NCI-H2107 (cell line): ENCODE results near the gene NBPF3.
"Not testable (repeated sequence)": the region's sequence is repeated elsewhere in the genome, so short reads cannot be mapped to it uniquely, and the experiment has no call there.

ENCODE experiments used
- DNase-seq: peaks from one replicate; lab custom pipeline; 2025; lab: John Stamatoyannopoulos, UW

Gene NBPF3

DNA sequence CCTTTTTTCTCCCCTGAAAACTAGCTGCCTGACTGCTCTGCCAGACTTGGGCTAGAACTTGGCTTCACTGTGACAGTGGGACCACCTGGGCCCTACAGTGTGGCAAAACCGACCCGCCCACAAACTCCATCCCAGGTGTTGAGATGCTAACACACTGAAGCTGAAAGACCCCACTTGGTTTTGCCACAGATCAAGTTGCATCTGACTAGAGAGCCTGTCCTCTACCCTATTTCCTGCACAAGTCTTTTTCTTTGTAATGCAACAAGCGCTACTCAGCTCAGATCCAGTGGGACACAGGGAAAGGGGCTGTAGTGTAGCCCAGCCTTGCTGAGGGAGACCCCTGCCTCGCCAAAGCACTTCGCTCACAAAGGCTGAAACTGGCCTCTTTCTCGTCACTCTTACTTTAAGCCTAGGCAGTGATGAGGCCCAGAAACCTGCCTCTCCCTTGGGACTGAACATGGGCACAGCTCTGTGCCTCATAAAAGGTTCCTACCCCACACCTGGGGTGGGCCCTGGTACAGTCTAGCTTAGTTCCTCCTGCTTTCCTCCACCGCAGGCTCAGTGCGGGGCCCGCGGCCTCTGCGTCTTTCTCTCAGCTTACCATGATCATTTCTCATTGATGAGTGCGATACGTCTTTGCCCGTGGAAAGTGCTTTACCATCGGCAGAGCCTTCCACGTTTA lies 79.0 kb downstream of the NBPF3 start:
- no peak for DNase-seq

DNA sequence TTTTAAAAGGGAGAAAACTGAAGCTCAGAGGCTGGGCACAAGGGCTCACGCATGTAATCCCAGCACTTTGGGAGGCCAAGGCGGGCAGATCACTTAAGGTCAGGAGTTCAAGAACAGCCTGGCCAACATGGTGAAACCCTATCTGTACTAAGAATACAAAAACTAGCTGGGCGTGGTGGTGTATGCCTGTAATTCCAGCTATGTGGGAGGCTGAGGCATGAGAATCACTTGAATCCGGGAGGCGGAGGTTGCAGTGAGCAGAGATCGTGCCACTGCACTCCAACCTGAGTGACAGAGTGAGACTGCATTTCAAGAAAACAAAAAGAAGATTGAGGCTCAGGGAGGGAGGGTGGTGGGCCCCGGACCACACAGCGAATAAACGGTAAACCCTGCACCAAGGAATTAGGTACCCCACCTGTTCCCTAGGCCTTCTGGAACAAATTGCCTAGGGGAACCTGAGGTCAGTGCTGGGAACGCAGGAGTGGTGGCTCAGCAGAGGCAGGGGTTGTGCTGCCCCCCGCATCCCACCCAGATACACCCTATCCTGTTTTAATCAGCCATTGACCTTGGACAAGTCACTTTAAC lies 79.6 kb downstream of the NBPF3 start:
- not testable (repeated sequence) for DNase-seq

DNA sequence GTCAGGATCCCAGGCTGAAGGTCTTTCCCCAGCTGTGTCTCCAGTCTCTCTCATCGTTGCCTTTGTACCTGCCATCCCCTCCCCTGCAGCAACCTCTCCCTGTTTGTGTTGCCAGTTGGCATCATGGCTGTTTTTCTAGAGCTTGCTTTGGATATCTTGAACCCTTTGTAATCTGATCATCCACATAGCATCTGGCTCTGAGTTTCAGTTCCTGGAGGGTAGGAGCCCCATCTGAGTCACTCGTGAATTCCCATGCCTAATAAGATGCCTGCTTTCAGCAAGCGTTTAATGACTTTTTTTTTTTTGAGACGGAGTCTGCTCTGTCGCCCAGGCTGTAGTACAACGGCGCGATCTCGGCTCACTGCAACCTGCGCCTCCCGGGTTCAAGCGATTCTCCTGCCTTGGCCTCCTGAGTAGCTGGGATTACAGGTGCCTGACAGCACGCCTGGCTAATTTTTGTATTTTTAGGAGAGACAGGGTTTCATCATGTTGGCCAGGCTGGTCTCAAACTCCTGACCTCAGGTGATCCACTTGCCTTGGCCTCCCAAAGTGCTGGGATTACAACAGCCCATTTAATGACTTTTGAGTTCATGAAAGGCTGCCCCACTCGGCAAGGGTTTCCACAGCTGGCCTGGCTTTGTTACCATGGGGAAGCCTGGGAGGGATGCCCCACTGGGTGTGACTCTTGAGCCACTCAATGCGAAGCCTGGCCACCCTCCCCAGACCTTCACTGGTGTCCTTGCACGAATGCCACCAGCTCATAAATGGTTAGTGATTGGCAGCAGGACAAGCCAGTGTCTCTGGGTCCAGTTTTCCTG lies 81.2 kb downstream of the NBPF3 start:
- no peak for DNase-seq

DNA sequence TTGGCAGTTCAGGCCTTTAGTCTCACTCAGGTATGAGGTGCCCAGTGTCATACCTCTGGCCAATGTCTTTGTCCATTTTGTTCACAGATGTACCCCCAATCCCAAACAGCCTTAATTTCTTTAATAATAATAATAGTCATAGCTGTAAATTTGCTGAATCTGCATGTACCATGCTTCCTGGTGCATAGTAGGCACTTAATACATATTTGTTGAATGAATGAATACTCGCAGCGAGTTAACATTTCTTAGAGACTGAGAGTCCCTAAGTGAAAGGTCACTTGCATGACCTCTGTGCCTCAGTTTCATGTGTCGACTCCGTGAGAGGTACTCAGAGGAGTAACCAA lies 81.8 kb downstream of the NBPF3 start:
- no peak for DNase-seq

DNA sequence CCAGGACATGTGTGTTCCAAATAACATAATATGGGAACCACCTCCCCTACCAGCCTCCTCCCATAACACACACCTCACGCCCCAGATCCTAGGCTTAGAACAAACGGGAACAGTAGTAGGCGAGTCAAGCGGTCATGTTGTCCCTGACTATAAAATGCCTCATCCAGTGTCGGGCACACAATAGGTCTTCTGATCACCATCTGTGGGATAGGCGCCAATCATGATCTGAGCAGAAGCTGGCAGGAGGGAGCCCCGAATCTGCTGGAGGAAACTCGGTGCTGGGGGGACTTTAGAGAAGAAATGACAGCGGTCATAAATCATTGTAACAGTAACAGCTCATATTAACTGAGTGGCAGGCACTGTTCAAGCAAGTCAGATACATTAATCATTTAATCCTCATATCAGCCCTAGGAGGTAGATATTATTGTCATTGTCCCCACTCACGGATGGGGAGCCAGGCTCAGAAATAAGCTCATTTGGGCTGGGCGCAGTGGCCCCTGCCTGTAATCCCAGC lies 82.6 kb downstream of the NBPF3 start:
- DNase-seq = no peak

DNA sequence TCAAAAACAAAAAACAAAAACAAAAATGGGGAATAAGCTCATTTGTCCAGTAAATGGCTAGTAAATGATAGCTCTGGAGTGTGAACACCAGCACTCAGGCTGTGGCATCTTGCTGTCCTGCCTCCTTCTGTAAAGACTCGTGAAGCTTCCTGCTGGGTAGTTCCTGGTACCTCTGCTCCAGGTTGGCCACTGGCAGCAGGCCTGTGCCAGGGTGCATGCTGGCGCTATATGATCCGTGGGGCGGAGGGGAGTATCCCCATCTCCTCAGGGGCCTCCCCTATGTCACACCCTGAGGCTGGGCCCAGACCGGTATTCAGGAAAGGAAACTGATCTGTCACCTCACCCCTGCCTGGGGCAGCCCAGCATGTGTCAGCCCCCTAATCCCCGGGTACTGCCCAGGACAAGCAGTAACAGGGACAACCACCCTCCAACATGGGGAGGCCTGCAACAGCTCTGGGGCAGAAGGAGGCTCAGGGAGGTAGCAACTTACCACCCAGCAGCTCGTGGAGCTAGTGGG lies 83.4 kb downstream of the NBPF3 start:
- no peak for DNase-seq

DNA sequence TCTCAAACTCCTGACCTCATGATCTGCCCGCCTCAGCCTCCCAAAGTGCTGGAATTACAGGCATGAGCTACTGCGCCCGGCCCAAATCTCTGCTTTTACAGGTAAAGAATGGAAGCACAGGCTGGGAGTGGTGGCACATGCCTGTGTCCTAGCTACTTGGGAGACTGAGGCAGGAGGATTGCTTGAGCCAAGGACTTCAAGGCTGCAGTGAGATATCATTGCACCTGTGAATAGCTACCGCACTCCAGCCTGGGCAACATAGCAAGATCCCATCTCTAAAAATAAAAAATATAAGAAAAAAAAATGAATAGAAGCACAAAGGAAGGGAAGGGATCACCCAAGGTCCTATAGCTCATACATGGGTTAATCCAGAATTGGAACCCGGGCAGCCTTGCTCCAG lies 84.3 kb downstream of the NBPF3 start:
- no peak for DNase-seq

DNA sequence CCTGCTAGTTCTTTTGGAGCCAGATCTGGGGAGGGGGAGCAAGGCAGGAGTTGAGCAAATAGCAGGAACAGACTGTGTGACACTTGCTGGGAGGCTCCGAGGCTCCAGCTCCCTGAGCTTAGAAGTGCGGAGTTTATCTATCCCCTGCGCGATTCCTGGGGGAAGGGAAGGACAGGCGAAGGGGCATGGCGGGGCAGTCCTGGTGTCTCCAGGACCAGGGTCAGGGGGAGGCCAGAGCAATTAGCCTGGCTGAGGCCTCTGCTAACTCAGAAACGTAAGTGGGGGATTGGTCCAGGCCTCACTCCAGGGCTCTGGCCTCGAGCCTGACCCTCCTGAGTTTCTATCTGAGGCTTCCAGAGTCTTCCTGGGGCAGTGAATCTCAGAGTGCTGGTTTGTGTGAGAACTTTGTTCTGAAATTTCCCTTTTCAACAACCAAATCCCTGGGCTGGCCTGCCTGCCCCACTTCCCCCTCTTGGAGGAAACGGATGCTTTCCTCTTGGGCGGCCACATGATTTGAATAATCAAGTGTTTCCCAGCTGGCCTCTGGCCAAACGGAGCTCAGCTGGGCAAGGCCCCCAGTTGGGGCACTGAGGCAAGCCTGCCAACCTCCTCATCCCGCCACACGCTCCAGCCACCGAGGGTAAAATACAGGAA lies 84.9 kb downstream of the NBPF3 start:
- DNase-seq = no peak

DNA sequence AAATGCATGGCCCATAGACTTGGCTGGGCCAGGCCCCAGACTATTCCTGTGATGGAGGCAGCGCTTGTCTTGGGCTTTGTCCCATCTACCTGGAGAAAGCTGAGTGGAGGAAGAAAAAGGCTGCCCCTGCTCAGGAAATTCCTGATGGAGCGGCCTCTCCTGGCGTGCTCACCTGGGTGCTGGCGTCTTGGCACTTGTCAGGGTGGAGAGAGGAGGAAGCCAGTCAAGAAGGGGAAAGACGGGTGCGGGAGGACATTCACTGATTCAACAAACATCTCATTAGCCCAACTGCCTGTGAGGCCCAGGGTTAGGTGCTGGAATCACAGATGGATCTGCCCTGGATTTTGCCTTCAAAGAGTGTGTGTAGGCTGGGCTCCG lies 85.4 kb downstream of the NBPF3 start:
- DNase-seq = no peak

DNA sequence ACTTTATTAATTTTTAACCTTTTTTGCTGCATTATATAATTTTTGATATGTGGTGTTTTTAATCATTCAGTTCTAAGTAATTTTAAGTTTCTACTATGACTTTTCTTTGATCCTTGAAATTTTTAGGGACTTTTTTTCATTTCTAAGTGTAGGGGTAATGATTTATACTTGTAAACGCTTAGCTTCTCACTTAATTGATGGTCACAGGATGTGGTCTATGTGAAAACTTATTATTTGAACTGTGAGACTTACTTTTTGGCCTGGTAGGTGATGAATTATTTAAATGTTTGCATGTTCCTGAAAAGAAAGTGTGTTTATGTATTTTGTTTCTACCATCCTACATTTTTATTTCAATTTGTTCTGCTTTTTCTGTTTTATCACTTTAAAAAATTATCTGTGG lies 86.5 kb downstream of the NBPF3 start:
- no peak for DNase-seq

DNA sequence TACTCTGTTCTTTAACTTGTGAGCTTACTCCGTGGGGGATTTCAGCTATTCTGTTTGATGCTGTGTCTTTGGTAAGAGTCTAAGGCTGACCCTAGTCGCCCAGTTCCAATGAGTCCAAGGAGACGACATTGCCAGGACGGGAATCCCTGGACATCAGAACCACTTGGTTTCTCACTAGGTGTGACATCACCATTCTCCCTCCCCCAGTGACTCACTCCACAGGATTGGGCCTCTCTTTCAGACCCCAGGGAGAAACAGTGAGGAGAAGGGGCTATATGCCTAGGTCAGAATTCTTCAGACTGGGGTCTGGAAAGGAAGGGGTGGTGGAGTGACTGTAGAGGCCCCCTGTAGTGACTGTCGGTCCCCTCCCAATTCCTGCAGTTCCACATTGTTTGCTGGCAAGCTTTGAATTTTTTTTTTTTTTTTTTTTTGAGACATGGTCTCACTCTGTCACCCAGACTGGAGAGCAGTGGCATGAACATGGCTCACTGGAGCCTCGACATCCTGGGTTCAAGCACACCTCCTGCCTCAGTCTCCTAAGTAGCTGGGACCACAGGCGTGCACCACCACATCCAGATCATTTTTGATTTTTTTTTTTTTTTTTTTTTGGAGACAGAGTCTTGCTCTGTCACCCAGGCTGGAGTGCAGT lies 90.6 kb downstream of the NBPF3 start:
- DNase-seq = no peak

DNA sequence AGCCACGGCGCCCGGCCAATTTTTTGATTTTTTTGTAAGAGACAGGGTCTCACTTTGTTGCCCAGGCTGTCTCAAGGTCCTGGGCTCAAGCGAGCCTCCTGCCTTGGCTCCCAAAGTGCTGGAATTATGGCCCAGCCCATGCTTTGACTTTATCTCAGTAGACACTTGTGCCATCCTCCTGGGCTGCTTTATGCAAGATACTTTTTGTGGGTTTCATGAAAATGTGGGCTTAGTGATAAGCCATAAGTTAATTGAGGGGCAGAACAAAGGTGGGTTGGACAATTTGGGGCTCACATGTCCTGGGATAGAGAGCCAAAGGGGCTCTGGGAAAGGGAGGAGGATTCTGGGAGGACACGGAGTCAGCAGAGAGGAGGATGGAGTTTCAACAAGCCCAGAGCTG lies 91.3 kb downstream of the NBPF3 start:
- DNase-seq = no peak

DNA sequence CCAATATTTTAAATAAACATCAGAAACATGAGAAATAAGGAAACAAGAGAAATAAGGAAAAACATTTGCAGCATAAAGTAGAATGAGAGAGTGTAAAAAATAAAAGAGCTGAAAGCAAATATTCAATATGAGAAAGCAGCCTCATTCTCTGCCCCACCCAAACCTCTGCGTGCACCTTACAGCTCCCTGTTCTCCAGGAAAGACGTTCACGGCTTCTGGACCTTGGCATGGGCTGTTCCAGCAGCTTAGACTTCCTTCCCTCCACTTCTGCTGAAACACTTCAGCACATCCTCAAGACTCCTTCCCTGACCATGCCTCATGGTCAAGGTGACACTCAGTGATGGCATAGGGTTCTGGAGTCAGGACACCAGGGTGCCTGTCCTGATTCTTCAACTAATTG lies 92.6 kb downstream of the NBPF3 start:
- DNase-seq = no peak

DNA sequence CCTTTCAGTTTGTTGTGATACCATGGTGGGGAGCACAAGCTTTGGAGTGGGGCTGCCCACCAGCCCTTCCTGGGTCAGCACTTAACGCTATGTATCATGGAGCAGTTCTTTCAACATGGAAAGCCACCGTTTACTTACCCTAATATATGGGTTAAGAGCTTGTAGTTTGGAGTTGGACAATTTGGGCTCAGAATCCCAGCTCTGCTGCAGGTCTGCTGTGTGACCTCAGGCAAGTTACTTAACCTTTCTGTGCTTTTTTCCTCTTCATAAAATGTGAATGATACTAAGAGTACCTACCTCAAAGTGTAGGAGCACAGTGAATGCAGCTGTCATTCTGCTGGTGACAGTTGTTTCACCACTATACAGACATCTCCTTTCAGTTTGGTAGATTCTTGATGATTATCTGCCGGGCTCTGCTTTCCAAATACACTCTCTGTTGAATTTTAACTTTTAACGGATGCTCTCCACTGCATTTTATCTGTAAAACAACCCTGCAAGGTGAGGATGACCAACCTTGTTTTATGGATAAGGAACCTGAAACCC lies 93.1 kb downstream of the NBPF3 start:
- no peak for DNase-seq

DNA sequence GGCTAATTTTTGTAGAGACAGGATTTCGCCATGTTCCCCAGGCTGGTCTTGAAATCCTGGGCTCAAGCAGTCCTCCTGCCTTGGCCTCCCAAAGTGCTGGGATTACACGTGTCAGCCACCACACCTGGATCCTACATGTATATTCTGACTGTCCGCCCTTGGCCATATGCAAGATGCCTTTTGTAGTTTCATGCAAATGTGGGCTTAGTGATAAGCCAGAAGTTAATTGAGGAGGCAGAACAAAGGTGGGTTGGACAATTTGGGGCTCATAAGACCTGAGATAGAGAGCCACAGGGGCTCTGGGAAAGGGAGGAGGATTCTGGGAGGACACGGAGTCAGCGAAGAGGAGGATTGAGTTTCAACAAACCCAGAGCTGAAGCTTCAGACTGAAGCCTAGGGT lies 94.2 kb downstream of the NBPF3 start:
- no peak for DNase-seq
